Glomerular endothelial cell (primary cell): ENCODE results near the gene PRKCD. TPM values are rescaled to one million over a fixed set of nuclear protein-coding genes. Genes with fewer than 3 reads are reported as not detected.

Source experiments
- DNase-seq: peaks from one replicate; pipeline ENCODE4 v3.0.0-alpha.2; 2011; ENCODE audit warnings: low read depth, low spot score; ENCODE audit errors: extremely low read depth
- total RNA-seq: library from RNA; depleted of rRNA; stranded (reverse); fragments of >200 nt; gene quantifications from 2 replicates; pipeline ENCODE4 v1.2.3, GENCODE V29; 2015

Gene PRKCD
- total RNA-seq, 1 donor from 2014 or later: 12.1 TPM

- DNase-seq: no peak
These were observed 69.1 kb downstream of the PRKCD start for GRCh38 chr3:53230041-53230621.

- no peak for DNase-seq
These were observed 69.8 kb downstream of the PRKCD start for GRCh38 chr3:53230789-53231188.

- no peak for DNase-seq
These were observed 70.8 kb downstream of the PRKCD start for GRCh38 chr3:53231532-53232511.

GRCh38 chr3:53232641-53233377 lies 71.8 kb downstream of the PRKCD start:
- no peak for DNase-seq

- no peak for DNase-seq
These were observed 73.3 kb downstream of the PRKCD start for GRCh38 chr3:53234130-53234840.

- DNase-seq: no peak
These were observed 73.8 kb downstream of the PRKCD start for GRCh38 chr3:53234841-53235232.

- DNase-seq: no peak
These were observed 74.5 kb downstream of the PRKCD start for GRCh38 chr3:53235545-53235944.

GRCh38 chr3:53236112-53236841 lies 75.3 kb downstream of the PRKCD start:
- peak; percentile 45 for DNase-seq

GRCh38 chr3:53238051-53238850 lies 77.2 kb downstream of the PRKCD start:
- DNase-seq: peak; percentile 83

GRCh38 chr3:53238886-53239285 lies 77.9 kb downstream of the PRKCD start:
- DNase-seq: no peak

- no peak for DNase-seq
These were observed 78.8 kb downstream of the PRKCD start for GRCh38 chr3:53239800-53240199.

GRCh38 chr3:53240989-53241972 lies 80.3 kb downstream of the PRKCD start:
- no peak for DNase-seq

- DNase-seq: no peak
These were observed 81.1 kb downstream of the PRKCD start for GRCh38 chr3:53242155-53242554.

Other genes with a start within 250 kb of the PRKCD start
- 1.6 and 4.1 TPM in 2 replicates for gene SFMBT1, start 115.1 kb upstream of the PRKCD start, total RNA-seq
- 13.5 and 14.5 TPM in 2 replicates for gene RFT1, start 30.8 kb upstream of the PRKCD start, total RNA-seq
- 306 and 395 TPM in 2 replicates for gene TKT, start 94.8 kb downstream of the PRKCD start, total RNA-seq
- 14.2 and 18.4 TPM in 2 replicates for gene DCP1A, start 186.3 kb downstream of the PRKCD start, total RNA-seq